GM21619 (cell line): ENCODE data around the gene MEG3.
"Not testable (repeated sequence)": the region's sequence is repeated elsewhere in the genome, so short reads cannot be mapped to it uniquely, and the experiment has no call there.

Experiments used
- ATAC-seq: cut with Tn5 transposase; IDR thresholded peaks from one replicate; pipeline ENCODE4 v1.9.1; 2021; ENCODE audit not compliant: unreplicated experiment

Gene MEG3

GRCh38 chr14:100813291-100813690 is 12.6 kb upstream of the MEG3 start:
- no peak for ATAC-seq

DNA sequence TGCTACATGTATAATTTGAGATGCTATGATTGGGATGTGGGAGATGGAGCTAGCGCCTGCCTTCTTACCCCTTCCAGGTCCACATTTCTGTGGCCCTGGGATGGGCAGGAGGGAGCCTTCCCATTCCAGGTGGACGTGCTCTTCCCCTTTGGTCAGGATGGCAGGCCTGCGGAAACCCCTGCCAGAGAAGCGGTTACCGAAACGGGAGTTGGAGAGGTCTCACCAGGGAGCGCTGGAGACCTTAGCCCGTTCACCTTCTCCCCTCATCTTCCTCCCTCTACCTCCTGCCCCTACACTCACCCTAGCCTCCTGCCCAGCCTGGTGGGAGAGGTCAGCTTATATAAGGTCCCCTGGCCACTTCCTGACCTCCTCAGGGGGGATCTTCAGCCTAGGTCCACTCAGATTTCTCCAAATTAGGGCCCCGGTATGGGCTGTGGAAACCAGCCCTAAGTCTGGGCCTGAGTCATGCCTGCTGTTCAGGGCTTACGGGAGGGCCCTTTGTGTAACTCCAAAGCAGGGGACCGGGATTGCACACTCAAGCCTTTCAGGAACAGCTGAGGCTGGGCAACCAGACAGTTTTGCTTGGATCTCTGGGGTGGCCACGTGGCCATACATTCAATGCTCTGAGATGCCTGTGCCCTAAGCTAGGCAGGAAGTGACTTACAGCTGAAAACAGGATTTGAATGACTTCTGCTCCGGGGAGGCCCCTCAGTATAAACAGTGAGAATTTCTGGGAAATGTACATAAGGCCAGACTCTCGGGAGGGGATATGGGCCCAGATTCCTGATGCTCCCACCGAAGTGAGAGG is 10.2 kb upstream of the MEG3 start:
- ATAC-seq, result no peak

DNA sequence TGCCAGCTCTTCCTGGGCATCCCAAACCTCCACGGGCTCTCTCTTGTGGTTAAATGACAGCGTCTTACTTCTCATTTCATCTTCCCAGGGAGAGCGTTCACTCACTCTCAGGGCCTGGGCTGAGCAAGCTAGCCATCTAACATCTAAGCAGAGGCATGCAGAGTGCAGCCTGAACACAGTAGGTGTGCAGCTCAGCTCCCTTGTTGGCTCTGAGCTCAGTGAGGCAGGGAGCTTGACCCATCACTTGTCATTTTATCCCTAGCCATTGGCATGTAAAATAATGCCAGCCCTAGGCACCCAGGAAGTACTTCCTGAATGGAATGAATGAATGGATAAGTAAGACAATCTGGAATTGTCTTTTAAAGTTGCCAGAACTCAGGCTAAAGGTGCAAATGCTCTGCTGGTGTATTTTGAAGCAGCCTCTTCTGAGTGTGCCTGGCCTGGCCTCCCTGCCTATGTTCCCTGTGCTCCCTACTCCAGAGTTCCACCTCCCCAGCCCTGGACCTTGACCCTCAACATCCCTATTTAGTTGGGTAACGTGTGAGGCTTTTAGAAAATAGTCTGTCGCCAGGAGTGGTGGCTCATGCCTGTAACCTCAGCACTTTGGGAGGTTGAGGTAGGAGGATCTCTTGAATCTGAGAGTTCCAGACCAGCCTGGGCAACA is 9.5 kb upstream of the MEG3 start:
- ATAC-seq, result no peak

GRCh38 chr14:100816950-100817901 is 8.7 kb upstream of the MEG3 start:
- no peak for ATAC-seq

DNA sequence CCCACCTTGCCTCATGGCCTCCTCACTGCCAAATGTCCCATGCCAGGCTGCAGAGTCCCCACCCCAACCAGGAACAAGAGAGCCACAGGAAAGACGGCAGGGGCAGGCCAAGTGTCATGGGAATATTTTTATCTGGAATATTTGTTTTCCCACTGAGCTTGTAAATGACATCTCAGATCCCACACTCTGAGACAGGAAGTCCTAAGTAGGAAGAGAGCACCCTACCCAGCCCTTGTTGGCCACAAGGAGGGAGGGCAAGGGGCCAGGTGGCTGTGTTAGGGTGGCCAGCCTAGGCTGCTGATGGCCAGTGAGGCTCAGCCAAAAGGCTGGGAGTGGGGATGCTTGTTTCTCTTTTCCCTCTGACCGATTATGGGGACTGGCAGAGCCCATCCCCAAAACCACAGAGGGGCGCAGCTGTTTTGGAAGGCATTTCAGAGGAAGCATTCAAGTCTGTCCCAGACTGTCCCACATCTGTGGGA is 7.7 kb upstream of the MEG3 start:
- ATAC-seq, result no peak

DNA sequence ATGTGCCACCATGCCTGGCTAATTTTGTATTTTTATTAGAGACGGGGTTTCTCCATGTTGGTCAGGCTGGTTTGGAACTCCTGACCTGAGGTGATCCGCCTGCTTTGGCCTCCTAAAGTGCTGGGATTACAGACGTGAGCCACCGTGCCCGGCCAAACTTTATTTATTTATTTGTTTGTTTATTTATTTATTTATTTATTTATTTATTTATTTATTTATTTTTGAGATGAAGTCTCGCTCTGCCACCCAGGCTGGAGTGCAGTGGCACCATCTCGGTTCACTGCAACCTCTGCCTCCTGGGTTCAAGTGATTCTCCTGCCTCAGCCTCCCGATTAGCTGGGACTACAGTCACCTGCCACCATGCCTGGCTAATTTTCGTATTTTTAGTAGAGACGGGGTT is 7.0 kb upstream of the MEG3 start:
- ATAC-seq, result not testable (repeated sequence)

DNA sequence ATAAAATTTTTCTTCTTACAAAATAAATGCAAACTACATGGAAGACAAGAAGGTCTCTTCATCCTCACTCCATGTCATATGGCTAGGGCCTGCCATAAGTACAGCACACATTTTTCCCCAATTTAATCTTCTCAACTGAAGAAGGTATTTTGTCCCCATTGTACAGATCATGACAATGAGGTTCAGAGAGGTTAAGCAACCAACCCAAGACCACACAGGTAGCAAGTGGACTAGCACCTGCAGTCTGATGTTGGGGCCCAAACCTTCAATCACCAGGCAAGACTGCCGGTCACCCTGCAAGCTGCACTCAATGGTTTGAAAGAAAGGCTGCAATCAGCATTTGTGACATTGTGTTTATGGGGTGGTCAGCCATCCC is 6.5 kb upstream of the MEG3 start:
- no peak for ATAC-seq

DNA sequence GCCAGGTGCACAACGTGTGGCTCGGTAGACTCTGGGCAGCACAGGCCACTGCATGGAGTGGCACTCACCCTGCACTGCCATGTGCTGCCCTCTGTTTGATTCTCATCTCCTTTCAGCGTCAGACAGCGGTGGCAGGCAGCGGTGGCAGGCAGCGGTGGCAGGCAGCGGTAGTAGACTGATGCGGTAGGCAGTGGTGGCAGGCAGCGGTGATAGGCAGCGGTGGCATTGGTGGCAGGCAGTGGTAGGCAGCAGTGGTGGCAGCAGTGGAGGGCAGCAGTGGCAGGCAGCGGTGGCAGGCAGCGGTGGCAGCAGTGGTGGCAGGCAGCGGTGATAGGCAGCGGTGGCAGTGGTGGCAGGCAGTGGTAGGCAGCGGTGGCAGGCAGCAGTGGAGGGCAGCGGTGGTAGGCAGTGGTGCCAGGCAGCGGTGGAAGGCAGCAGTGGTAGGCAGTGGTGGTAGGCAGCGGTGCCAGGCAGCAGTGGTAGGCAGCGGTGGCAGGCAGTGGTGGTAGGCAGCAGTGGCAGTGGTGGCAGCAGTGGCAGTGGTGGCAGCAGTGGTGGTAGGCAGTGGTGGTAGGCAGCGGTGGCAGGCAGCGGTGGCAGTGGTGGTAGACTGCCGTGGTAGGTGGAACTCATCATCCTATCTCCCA is 6.0 kb upstream of the MEG3 start:
- ATAC-seq, result no peak

DNA sequence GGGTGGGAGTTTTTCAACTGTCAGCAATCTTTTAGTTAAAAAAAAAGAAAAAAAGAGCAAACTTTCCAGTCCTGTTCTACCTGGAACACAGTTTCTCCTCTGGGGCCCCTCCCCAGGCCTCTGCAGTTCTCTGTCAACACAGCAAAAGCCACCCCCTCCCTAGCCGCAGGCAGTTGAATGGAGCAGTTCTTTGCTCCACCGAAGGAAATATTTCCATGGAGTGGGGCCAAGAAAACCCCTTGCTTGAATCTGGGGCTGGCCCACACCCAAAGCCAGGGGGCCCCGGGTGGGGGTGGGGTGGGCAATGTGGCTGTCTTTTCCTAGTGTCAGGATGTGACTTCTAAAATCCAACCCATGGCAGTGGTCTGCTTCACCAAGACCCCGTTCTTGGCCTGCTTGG is 5.0 kb upstream of the MEG3 start:
- ATAC-seq, result no peak

- no peak for ATAC-seq
Observed at GRCh38 chr14:100822013-100822412, 3.9 kb upstream of the MEG3 start.

GRCh38 chr14:100822532-100823296 is 3.2 kb upstream of the MEG3 start:
- ATAC-seq, result no peak

DNA sequence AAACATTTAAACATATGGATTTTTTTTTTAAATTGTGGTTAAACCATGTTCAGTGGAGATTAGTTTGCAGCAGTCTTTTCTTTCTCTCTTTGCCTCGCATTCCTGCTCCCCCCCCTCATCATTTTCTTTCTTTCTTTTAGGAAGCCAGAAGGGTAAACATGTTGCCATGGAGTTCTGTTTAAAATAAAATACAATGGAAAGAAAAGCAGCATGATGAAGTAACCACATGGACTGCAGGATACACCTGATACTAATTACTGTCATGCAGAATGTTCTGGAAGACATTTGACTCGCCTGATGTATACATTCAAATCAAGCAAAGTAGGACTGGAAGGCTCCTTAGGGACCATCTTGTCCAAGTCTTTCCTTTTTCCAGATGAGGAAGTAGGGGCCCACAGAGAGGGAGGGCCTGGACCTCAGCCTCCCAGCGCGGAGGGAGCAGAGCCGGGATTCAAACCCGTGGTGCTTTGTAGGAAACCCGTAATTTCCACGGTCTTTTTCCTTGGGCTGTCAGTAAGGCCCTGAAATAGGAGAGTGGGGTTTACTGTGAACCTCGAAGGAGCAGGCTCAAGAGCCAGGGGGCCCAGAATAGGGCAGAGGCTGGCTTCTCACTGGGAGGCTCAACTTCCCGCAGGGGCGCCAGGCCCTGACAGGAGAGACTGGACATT is 2.4 kb upstream of the MEG3 start:
- no peak for ATAC-seq

DNA sequence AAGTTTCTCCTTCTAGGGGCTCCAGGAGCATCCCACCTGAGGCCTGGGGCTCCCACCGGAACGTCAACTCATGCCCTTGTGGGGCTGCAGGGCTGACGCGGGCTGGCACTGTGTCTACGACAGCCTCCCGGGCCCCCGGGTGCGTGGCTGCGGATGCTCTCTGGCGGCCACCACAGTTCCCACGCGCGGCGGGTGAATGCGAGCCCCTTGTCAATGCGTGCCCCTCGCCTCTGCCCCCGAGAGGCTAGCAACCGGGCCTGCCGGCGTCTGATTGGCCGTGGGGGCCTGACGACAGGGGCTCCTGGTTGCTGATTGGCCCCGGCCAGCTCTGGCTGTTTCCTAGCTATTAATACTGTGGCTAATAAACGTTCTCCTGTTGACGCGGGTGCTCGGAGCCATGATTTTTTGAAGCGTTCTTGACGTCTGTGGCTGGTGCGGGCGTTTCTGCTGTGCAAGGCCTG is 1.8 kb upstream of the MEG3 start:
- no peak for ATAC-seq

- ATAC-seq, result no peak
Observed at GRCh38 chr14:100824901-100825712, 811 bp upstream of the MEG3 start.

DNA sequence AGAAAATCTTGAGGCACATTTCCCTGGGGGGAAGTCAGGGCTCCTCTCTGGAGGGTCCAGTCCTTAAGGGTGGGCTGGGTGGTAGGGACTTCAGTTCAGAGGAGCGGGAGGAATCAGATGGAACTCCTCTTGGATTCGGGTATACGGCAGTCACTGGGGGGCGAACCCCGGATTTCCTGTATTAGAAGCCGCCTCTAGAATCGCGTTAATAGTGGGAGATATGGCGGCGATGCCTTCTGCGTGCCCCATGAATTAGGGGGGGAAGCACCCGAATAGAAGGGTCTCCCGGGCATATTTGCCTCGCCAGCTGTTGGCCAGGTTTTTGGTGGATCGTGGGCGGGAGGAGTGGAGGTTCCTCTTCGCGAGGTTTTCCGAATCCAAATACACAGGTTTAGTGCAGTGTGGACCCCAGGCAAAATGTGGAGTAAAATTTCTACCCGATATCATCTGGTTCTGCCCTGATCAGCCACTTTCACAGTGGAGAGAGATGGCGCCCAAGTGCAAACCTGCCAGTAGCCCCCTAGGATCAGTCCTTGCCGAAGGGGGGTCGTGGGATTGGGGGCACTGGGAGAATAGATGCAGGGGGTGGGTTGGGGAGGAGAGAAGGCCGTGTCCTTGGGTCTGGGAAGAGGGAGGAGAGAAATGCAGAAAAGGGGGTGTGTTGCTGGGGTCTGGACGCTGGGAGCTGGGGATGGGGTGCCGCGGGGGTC is 628 bp downstream of the MEG3 start:
- ATAC-seq, result no peak

GRCh38 chr14:100827101-100828021 is 1.4 kb downstream of the MEG3 start:
- ATAC-seq, result no peak
